H1 (cell line): ENCODE data around the gene OGFR. TPM values are rescaled to one million over a fixed set of nuclear protein-coding genes. Genes with fewer than 3 reads are reported as not detected.

ENCODE experiments used
- CTCF ChIA-PET: fragments of 300-600 bp; sonication (Branson Sonifier 250); formaldehyde crosslinking; loops from one replicate; lab custom pipeline; 2021; ENCODE audit not compliant: partially characterized antibody; lab: Charles Lee
- POLR2A ChIA-PET: fragments of 300-600 bp; sonication (Branson Sonifier 250); formaldehyde crosslinking; loops from one replicate; lab custom pipeline; 2021; ENCODE audit warnings: inconsistent platforms; ENCODE audit not compliant: partially characterized antibody; lab: Charles Lee
- DNase-seq, 2 experiments: peaks; one replicate each; pipeline versions ENCODE4 v3.0.0 to v3.0.0-alpha.2; 2010 to 2022; ENCODE audit warnings: low spot score in 2 of 2, low read depth in 1 of 2, mixed read lengths in 1 of 2
- FAIRE-seq: peaks from 2 replicates; lab custom pipeline; 2011; peaks lifted over from hg19 to GRCh38; lab: Jason Lieb, UNC
- H2AFZ ChIP-seq: 2 replicates; pipeline ENCODE4 v1.8.1; 2012; ENCODE audit warnings: low read length, inconsistent platforms
- H2AK5ac ChIP-seq: 2 replicates; pipeline ENCODE4 v1.6.1; 2013; ENCODE audit warnings: low read depth, low read length
- H2BK120ac ChIP-seq: replicated peaks from 2 replicates; pipeline ENCODE3; 2013; ENCODE audit warnings: low read depth, low read length, inconsistent platforms
- H2BK12ac ChIP-seq: 2 replicates; pipeline ENCODE4 v1.6.1; 2013; ENCODE audit warnings: low read depth, low read length
- H2BK15ac ChIP-seq: 2 replicates; pipeline ENCODE4 v1.6.1; 2013; ENCODE audit warnings: low read length
- H2BK20ac ChIP-seq: 2 replicates; pipeline ENCODE4 v1.6.1; 2013; ENCODE audit warnings: low read length
- H2BK5ac ChIP-seq: 2 replicates; pipeline ENCODE4 v1.6.1; 2013; ENCODE audit warnings: low read depth, low read length
- H3K14ac ChIP-seq: 2 replicates; pipeline ENCODE4 v1.6.1; 2013; ENCODE audit warnings: inconsistent platforms; ENCODE audit not compliant: insufficient read length
- H3K18ac ChIP-seq: 2 replicates; pipeline ENCODE4 v1.6.1; 2013; ENCODE audit warnings: low read length; ENCODE audit errors: extremely low read depth
- H3K23ac ChIP-seq: 2 replicates; pipeline ENCODE4 v1.6.1; 2013; ENCODE audit warnings: inconsistent platforms; ENCODE audit not compliant: insufficient read length
- H3K23me2 ChIP-seq: 2 replicates; pipeline ENCODE4 v1.6.1; 2013; ENCODE audit warnings: low read depth, low read length
- H3K27ac ChIP-seq: 2 replicates; pipeline ENCODE4 v1.6.1; 2011; ENCODE audit warnings: low read depth, low read length, inconsistent platforms
- H3K27me3 ChIP-seq, 4 experiments: replicated peaks in 1 of 4; 1 replicate in 1 of 4; 2 replicates in 3 of 4; pipeline versions ENCODE4 v1.6.1 to v1.8.1; 2011 to 2013; ENCODE audit warnings: low read length in 3 of 4, mild to moderate bottlenecking in 3 of 4, inconsistent platforms in 2 of 4, mixed read lengths in 2 of 4, moderate library complexity in 1 of 4; ENCODE audit not compliant: control insufficient read depth in 3 of 4, insufficient read depth in 3 of 4; ENCODE audit errors: extremely low read depth in 1 of 4
- H3K36me3 ChIP-seq, 4 experiments: 2 replicates each; pipeline versions ENCODE4 v1.6.1 to v1.8.1; 2011 to 2013; ENCODE audit warnings: mild to moderate bottlenecking in 4 of 4, low read length in 3 of 4, moderate library complexity in 2 of 4, control low read depth in 1 of 4, inconsistent platforms in 1 of 4; ENCODE audit not compliant: insufficient read depth in 4 of 4, control insufficient read depth in 2 of 4
- H3K4ac ChIP-seq: replicated peaks from 2 replicates; pipeline ENCODE3; 2013; ENCODE audit warnings: low read length, low read depth, mixed read lengths, inconsistent platforms; ENCODE audit not compliant: insufficient read length
- H3K4me1 ChIP-seq, 4 experiments: replicated peaks in 1 of 4; 1 replicate in 1 of 4; 2 replicates in 3 of 4; pipeline versions ENCODE4 v1.6.1 to v1.8.1; 2011 to 2013; ENCODE audit warnings: low read length in 3 of 4, inconsistent platforms in 2 of 4, mixed read lengths in 1 of 4; ENCODE audit not compliant: insufficient read depth in 4 of 4, control insufficient read depth in 3 of 4
- H3K4me2 ChIP-seq, 2 experiments: 2 replicates each; pipeline versions ENCODE4 v1.6.1 to v1.8.1; 2011 to 2013; ENCODE audit warnings: low read depth in 2 of 2, low read length in 2 of 2, control low read depth in 1 of 2, inconsistent platforms in 1 of 2, mild to moderate bottlenecking in 1 of 2; ENCODE audit not compliant: insufficient read depth in 1 of 2
- H3K4me3 ChIP-seq, 4 experiments: fragments of 200-600, 300-600 bp in 1 of 4; sonication (generic), shearing (Covaris generic), sonication (Bioruptor Twin) in 1 of 4; 2 replicates each; pipeline versions ENCODE4 v1.5.1 to v1.8.1; 2011 to 2016; ENCODE audit warnings: low read length in 4 of 4, low read depth in 3 of 4, control low read depth in 2 of 4, inconsistent platforms in 2 of 4, mild to moderate bottlenecking in 2 of 4, mixed read lengths in 1 of 4, moderate library complexity in 1 of 4; ENCODE audit not compliant: insufficient read depth in 2 of 4; ENCODE audit errors: extremely low read depth in 1 of 4
- H3K56ac ChIP-seq: replicated peaks from 2 replicates; pipeline ENCODE3; 2013; ENCODE audit warnings: low read depth, mild to moderate bottlenecking, mixed read lengths, low read length, inconsistent platforms; ENCODE audit not compliant: insufficient read length
- H3K79me1 ChIP-seq: 2 replicates; pipeline ENCODE4 v1.6.1; 2013; ENCODE audit warnings: low read depth, low read length, control low read depth
- H3K79me2 ChIP-seq, 2 experiments: 2 replicates each; pipeline versions ENCODE4 v1.6.1 to v1.8.1; 2012 to 2013; ENCODE audit warnings: low read length in 2 of 2, mild to moderate bottlenecking in 2 of 2, inconsistent platforms in 1 of 2; ENCODE audit not compliant: insufficient read depth in 2 of 2, control insufficient read depth in 1 of 2
- H3K9ac ChIP-seq, 4 experiments: replicated peaks in 1 of 4; 1 replicate in 1 of 4; 2 replicates in 3 of 4; pipeline versions ENCODE4 v1.6.1 to v1.8.1; 2011 to 2013; ENCODE audit warnings: low read depth in 3 of 4, low read length in 3 of 4, control low read depth in 2 of 4, mild to moderate bottlenecking in 2 of 4, moderate library complexity in 2 of 4, inconsistent platforms in 1 of 4; ENCODE audit errors: extremely low read depth in 1 of 4
- H3K9me3 ChIP-seq, 2 experiments: 2 replicates each; pipeline versions ENCODE4 v1.6.1 to v1.8.1; 2012 to 2013; ENCODE audit warnings: mild to moderate bottlenecking in 2 of 2, moderate library complexity in 2 of 2, control low read depth in 1 of 2, inconsistent platforms in 1 of 2, low read depth in 1 of 2, low read length in 1 of 2, mixed read lengths in 1 of 2; ENCODE audit not compliant: insufficient read depth in 2 of 2
- H4K20me1 ChIP-seq, 2 experiments: replicated peaks in 1 of 2; 2 replicates each; pipeline versions ENCODE3 to v1.8.1; 2011 to 2013; ENCODE audit warnings: inconsistent platforms in 2 of 2, low read length in 2 of 2, mild to moderate bottlenecking in 1 of 2; ENCODE audit not compliant: insufficient read depth in 2 of 2, control insufficient read depth in 1 of 2
- H4K5ac ChIP-seq: 2 replicates; pipeline ENCODE4 v1.6.1; 2013; ENCODE audit warnings: low read length, low read depth, mixed read lengths, inconsistent platforms; ENCODE audit not compliant: insufficient read length
- H4K8ac ChIP-seq: 2 replicates; pipeline ENCODE4 v1.8.0; 2013; ENCODE audit warnings: mild to moderate bottlenecking, moderate library complexity, low read length, inconsistent platforms; ENCODE audit not compliant: insufficient read depth; ENCODE audit errors: extremely low read depth
- H4K91ac ChIP-seq: replicated peaks from 2 replicates; pipeline ENCODE3; 2013; ENCODE audit warnings: low read length, mixed read lengths, inconsistent platforms; ENCODE audit not compliant: insufficient read length
- ASH2L ChIP-seq: fragments of 200-600, 300-600 bp; sonication (generic); IDR thresholded peaks from one replicate; pipeline ENCODE4 v1.7.1; 2017; ENCODE audit warnings: low read length
- CHD2 ChIP-seq: IDR thresholded peaks from 2 replicates; pipeline ENCODE4 v1.6.1; 2012; ENCODE audit warnings: low read length, improper control_type of control experiment
- CTBP2 ChIP-seq: IDR thresholded peaks from 2 replicates; pipeline ENCODE4 v1.7.0; 2011; ENCODE audit warnings: borderline replicate concordance, mild to moderate bottlenecking, moderate library complexity, mixed read lengths, low read length; ENCODE audit not compliant: insufficient read depth, insufficient read length
- EP300 ChIP-seq, 2 experiments: IDR thresholded peaks; 1 replicate in 1 of 2; 2 replicates in 1 of 2; pipeline ENCODE4 v1.6.1; 2011 to 2012; ENCODE audit warnings: low read depth in 2 of 2, low read length in 2 of 2, mild to moderate bottlenecking in 2 of 2, borderline replicate concordance in 1 of 2, inconsistent platforms in 1 of 2, moderate library complexity in 1 of 2
- FOSL1 ChIP-seq: IDR thresholded peaks from 2 replicates; pipeline ENCODE4 v1.6.1; 2011; ENCODE audit warnings: mild to moderate bottlenecking, low read depth, low read length, moderate library complexity; ENCODE audit not compliant: insufficient read depth
- GTF2F1 ChIP-seq: IDR thresholded peaks from 2 replicates; pipeline ENCODE4 v1.6.1; 2012; ENCODE audit warnings: low read depth, low read length, improper control_type of control experiment, borderline replicate concordance
- JUND ChIP-seq: IDR thresholded peaks from 2 replicates; pipeline ENCODE4 v1.6.1; 2011; ENCODE audit warnings: mild to moderate bottlenecking, improper control_type of control experiment, low read length
- POU5F1 ChIP-seq: IDR thresholded peaks from 2 replicates; pipeline ENCODE4 v1.6.1; 2011; ENCODE audit warnings: low read depth, mild to moderate bottlenecking, low read length, moderate library complexity
- YY1 ChIP-seq: IDR thresholded peaks from 2 replicates; pipeline ENCODE4 v1.6.1; 2011; ENCODE audit warnings: low read depth, mild to moderate bottlenecking, low read length
- WGBS, 2 experiments: shearing (Covaris generic) in 1 of 2; methylation state at CpG; one replicate each; pipeline versions ENCODE4 v1.1.6 to v1.1.7; 2013 to 2015; ENCODE audit warnings: low lambda C conversion rate in 2 of 2, mixed read lengths in 2 of 2, inconsistent platforms in 1 of 2, low coverage in 1 of 2, missing lambda C conversion rate in 1 of 2; ENCODE audit not compliant: insufficient replicate concordance in 2 of 2, insufficient coverage in 1 of 2, insufficient read length in 1 of 2; ENCODE audit errors: extremely low coverage in 1 of 2, missing lambda C conversion rate in 1 of 2; 5-methylcytosine and 5-hydroxymethylcytosine counted together
- polyA plus RNA-seq, 7 experiments: library from polyadenylated mRNA; depleted of rRNA in 3 of 7; stranded (reverse) in 5 of 7; unstranded in 2 of 7; fragments of >200 nt in 5 of 7; fragments of 200-250 nt in 2 of 7; gene quantifications; 1 replicate in 5 of 7; 2 replicates in 1 of 7; 4 replicates in 1 of 7; pipeline versions ENCODE4 v1.2.1 to v1.2.3, GENCODE V29; 2011 to 2013; ENCODE audit warnings: missing spikeins in 2 of 7, mixed read lengths in 2 of 7
- total RNA-seq: library from RNA; stranded (reverse); fragmentation: NEBNext Ultra II Directional; extraction: Animal tissue kit (Norgen Biotek cat#: 25700); gene quantifications from 2 replicates; pipeline ENCODE4 v1.2.1, GENCODE V29; 2021
- TF ChIP-seq, protein P1 (sequence below): IDR thresholded peaks from 2 replicates; pipeline ENCODE4 v1.6.1; 2012; ENCODE audit warnings: low read length, inconsistent platforms

Gene OGFR
- total and polyA plus RNA-seq, 2 of the 8 experiments (the other 6 are each of a cell fraction or from before 2014, with no cell fraction given): 13.9 to 25.1 TPM

DNA sequence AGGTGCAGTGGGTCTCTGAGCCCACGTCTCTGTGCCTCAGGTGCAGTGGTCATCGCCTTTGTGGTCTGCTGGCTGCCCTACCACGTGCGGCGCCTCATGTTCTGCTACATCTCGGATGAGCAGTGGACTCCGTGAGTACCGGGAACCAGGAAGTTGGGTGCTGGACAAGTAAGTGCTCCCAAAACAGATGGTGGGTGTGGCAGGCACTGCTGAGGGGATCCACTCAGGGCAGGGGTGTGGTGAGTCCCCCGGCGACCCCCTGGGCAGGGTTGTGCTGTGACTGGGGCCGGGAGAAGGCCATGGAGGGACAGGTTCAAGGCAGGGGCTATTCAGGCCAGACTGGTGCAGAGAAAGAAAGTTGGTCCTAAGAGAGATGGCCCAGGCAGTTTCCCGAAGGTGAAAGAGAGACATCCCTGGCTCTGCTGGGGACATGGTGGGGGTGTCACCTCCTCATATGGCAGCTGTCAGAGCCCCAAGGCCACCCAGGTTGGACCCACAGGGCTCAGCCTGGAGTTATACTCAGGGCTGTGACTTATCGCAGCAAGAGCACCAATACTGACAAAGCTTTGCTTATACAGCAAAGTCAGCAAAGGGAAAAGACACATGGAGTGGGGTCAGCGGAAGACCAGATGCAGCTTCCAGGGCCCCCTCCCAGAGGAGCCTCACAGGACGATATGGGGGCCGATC lies 46.3 kb upstream of the OGFR start:
- H2BK20ac ChIP-seq: no peak overlapping the region
- H3K18ac ChIP-seq: no peak overlapping the region
- no peak overlapping the region for H3K27ac ChIP-seq
- no peaks in the 10 kb centered on the region for H4K20me1 ChIP-seq
- no peak overlapping the region for H4K8ac ChIP-seq
- no peak overlapping the region for H3K56ac ChIP-seq
- no peaks in the 10 kb centered on the region for H3K36me3 ChIP-seq
- H2AK5ac ChIP-seq: no peak overlapping the region
- WGBS, 2 experiments: 91% methylated on average over 13 of the region's 16 CpGs; no CpG with 5 or more reads in 1 of the 2 experiments
- H3K23ac ChIP-seq: no peak overlapping the region
- H2AFZ ChIP-seq: no peak overlapping the region
- H3K23me2 ChIP-seq: no peaks in the 10 kb centered on the region; the same call in 1 of the 2 replicates
- no peak overlapping the region for H2BK12ac ChIP-seq
- H3K14ac ChIP-seq: no peak overlapping the region
- H3K79me2 ChIP-seq: no peaks in the 10 kb centered on the region
- no peak overlapping the region for H4K91ac ChIP-seq
- H4K5ac ChIP-seq: no peak overlapping the region
- H3K9ac ChIP-seq: no peak overlapping the region
- no peak overlapping the region for H2BK15ac ChIP-seq
- H3K4me1 ChIP-seq: no peaks in the 10 kb centered on the region; a peak in 3 of 7 replicates
- ChIA-PET POLR2A (no interaction called here), CTCF (interaction anchor here (0.6 to 1.6 kb wide), 5 partner anchors 13 to 114 kb away, joined by 3 to 4 read pairs (median 3); partner anchors contain the start of gene NTSR1)
- H2BK5ac ChIP-seq: no peak overlapping the region
- no peak for FAIRE-seq
- H3K4ac ChIP-seq: no peak overlapping the region
- H3K79me1 ChIP-seq: no peaks in the 10 kb centered on the region
- H3K4me3 ChIP-seq: no peak overlapping the region
- DNase-seq: no peak
- H3K27me3 ChIP-seq: no peaks in the 10 kb centered on the region; a peak in 1 of 7 replicates
- H3K9me3 ChIP-seq: no peaks in the 10 kb centered on the region
- no peak overlapping the region for H3K4me2 ChIP-seq
- no peak overlapping the region for H2BK120ac ChIP-seq
- TF ChIP-seq GTF2F1 (no peak), CTBP2 (no peak), YY1 (no peak), CHD2 (no peak), POU5F1 (no peak), EP300 (IDR thresholded peaks at IDR 0.05; ENCODE audit: borderline replicate concordance in 1 of 2, low read depth in 2 of 2, low read length in 2 of 2) (no peak), JUND (no peak), ASH2L (no peak), FOSL1 (no peak)
- TF ChIP-seq, protein P1, sequence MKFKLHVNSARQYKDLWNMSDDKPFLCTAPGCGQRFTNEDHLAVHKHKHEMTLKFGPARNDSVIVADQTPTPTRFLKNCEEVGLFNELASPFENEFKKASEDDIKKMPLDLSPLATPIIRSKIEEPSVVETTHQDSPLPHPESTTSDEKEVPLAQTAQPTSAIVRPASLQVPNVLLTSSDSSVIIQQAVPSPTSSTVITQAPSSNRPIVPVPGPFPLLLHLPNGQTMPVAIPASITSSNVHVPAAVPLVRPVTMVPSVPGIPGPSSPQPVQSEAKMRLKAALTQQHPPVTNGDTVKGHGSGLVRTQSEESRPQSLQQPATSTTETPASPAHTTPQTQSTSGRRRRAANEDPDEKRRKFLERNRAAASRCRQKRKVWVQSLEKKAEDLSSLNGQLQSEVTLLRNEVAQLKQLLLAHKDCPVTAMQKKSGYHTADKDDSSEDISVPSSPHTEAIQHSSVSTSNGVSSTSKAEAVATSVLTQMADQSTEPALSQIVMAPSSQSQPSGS: no peak
